K562 (cell line): ENCODE data around the gene HTR3E. TPM values are rescaled to one million over a fixed set of nuclear protein-coding genes. Genes with fewer than 3 reads are reported as not detected.

Experiments
- ARID3A ChIP-seq: IDR thresholded peaks from 2 replicates; pipeline ENCODE4 v1.6.1; 2012; ENCODE audit warnings: low read depth, low read length, improper control_type of control experiment, borderline replicate concordance
- ASH1L ChIP-seq: fragments of 450-650 bp; IDR thresholded peaks from 2 replicates; pipeline ENCODE4 v1.6.1; 2018; ENCODE audit warnings: borderline replicate concordance, mild to moderate bottlenecking, low read depth; ENCODE audit not compliant: partially characterized antibody
- ATF7 ChIP-seq: fragments of 450-650 bp; IDR thresholded peaks from 2 replicates; pipeline ENCODE4 v1.7.1; 2014; ENCODE audit warnings: mild to moderate bottlenecking, moderate library complexity
- BRF2 ChIP-seq: IDR thresholded peaks from 3 replicates; pipeline ENCODE4 v1.6.1; 2011; ENCODE audit warnings: borderline replicate concordance, mild to moderate bottlenecking; ENCODE audit not compliant: insufficient read length, insufficient read depth
- CTBP1 ChIP-seq: fragments of 450-650 bp; IDR thresholded peaks from 2 replicates; pipeline ENCODE4 v1.6.1; 2016; ENCODE audit warnings: borderline replicate concordance
- DPF2 ChIP-seq: fragments of 450-650 bp; IDR thresholded peaks from 2 replicates; pipeline ENCODE4 v1.6.1; 2016
- ELF1 ChIP-seq: fragments of 200-800 bp; sonication (Bioruptor generic); IDR thresholded peaks from 2 replicates; pipeline ENCODE4 v1.6.1; 2016; ENCODE audit warnings: missing genetic modification characterization, missing compliant biosample characterization
- EP300 ChIP-seq: IDR thresholded peaks from 2 replicates; pipeline ENCODE4 v1.6.1; 2012; ENCODE audit warnings: low read length, improper control_type of control experiment
- HMG20B ChIP-seq: fragments of 250-450 bp; sonication (Bioruptor Pico); IDR thresholded peaks from 2 replicates; pipeline ENCODE4 v1.5.0; 2021; ENCODE audit warnings: mild to moderate bottlenecking
- HNRNPL ChIP-seq: fragments of 200-400 bp; formaldehyde crosslinking; IDR thresholded peaks from 2 replicates; pipeline ENCODE4 v1.6.1; 2017; ENCODE audit warnings: low read depth, mild to moderate bottlenecking, low read length
- HOMEZ ChIP-seq: fragments of 250-450 bp; sonication (Bioruptor Pico); IDR thresholded peaks from 2 replicates; pipeline ENCODE4 v1.4.0; 2020; ENCODE audit warnings: mild to moderate bottlenecking, moderate library complexity
- ILK ChIP-seq: fragments of 450-650 bp; IDR thresholded peaks from 2 replicates; pipeline ENCODE4 v1.6.1; 2016; ENCODE audit warnings: missing genetic modification characterization, low read depth, mild to moderate bottlenecking, missing compliant biosample characterization, moderate library complexity, borderline replicate concordance
- L3MBTL2 ChIP-seq: fragments of 450-650 bp; IDR thresholded peaks from 2 replicates; pipeline ENCODE4 v1.6.1; 2016; ENCODE audit warnings: mild to moderate bottlenecking, moderate library complexity
- MTA1 ChIP-seq: fragments of 450-650 bp; IDR thresholded peaks from 2 replicates; pipeline ENCODE4 v1.6.1; 2017; ENCODE audit warnings: borderline replicate concordance
- NKRF ChIP-seq: fragments of 450-650 bp; IDR thresholded peaks from 2 replicates; pipeline ENCODE4 v1.6.1; 2016; ENCODE audit warnings: borderline replicate concordance
- NR3C1 ChIP-seq: sonication (generic); formaldehyde crosslinking; IDR thresholded peaks from 2 replicates; pipeline ENCODE4 v1.8.1; 2022; ENCODE audit warnings: missing genetic modification reagents
- RBFOX2 ChIP-seq: fragments of 200-400 bp; formaldehyde crosslinking; IDR thresholded peaks from 2 replicates; pipeline ENCODE4 v1.6.1; 2017; ENCODE audit warnings: low read depth, mild to moderate bottlenecking, low read length, moderate library complexity
- YBX1 ChIP-seq: fragments of 450-650 bp; IDR thresholded peaks from 2 replicates; pipeline ENCODE4 v1.7.1; 2016; ENCODE audit warnings: mild to moderate bottlenecking
- ZFP30 ChIP-seq: fragments of 250-450 bp; sonication (Bioruptor Pico); IDR thresholded peaks from 2 replicates; pipeline ENCODE4 v1.8.0; 2022; ENCODE audit warnings: moderate library complexity, mild to moderate bottlenecking, inconsistent platforms, borderline replicate concordance
- ZNF431 ChIP-seq: sonication (generic); formaldehyde crosslinking; IDR thresholded peaks from 2 replicates; pipeline ENCODE4 v1.8.0; 2022; ENCODE audit warnings: mild to moderate bottlenecking, missing genetic modification reagents
- ZNF507 ChIP-seq: conservative IDR thresholded peaks from 2 replicates; pipeline ENCODE4 v1.6.1; 2017; ENCODE audit warnings: missing genetic modification characterization, missing compliant biosample characterization
- ZNF785 ChIP-seq: fragments of 250-450 bp; sonication (Bioruptor Pico); IDR thresholded peaks from 2 replicates; pipeline ENCODE4 v1.4.0; 2020; ENCODE audit warnings: mild to moderate bottlenecking
- polyA plus RNA-seq, 8 experiments: library from polyadenylated mRNA; depleted of rRNA in 4 of 8; stranded (reverse) in 5 of 8; unstranded in 3 of 8; fragments of >200 nt; fragmentation: Nextera tagmentation in 2 of 8; fragmentation: Illumina TruSeq in 1 of 8; extraction: Ambion mirVana in 2 of 8; extraction: Trizol in 1 of 8; gene quantifications; 2 replicates each; pipeline versions ENCODE4 v1.2.1 to v1.2.3, GENCODE V29; 2011 to 2014; ENCODE audit warnings: inconsistent platforms in 1 of 8, missing spikeins in 1 of 8
- total RNA-seq, 7 experiments: library from RNA; depleted of rRNA in 6 of 7; stranded (reverse); fragments of >200 nt in 6 of 7; fragmentation: Illumina TruSeq in 2 of 7; extraction: Trizol in 2 of 7; gene quantifications; 2 replicates each; pipeline versions ENCODE4 v1.2.1 to v1.2.3, GENCODE V29; 2011 to 2021; ENCODE audit warnings: low replicate concordance in 1 of 7
- TF ChIP-seq, protein P1 (sequence below), 2 experiments: fragments of 450-650 bp in 1 of 2; sonication (generic) in 1 of 2; formaldehyde crosslinking in 1 of 2; IDR thresholded peaks in 1 of 2; conservative IDR thresholded peaks in 1 of 2; 2 replicates each; pipeline versions ENCODE4 v1.6.1 to v1.8.1; 2016 to 2023; ENCODE audit warnings: mild to moderate bottlenecking in 2 of 2, moderate library complexity in 2 of 2, inconsistent platforms in 1 of 2, missing genetic modification reagents in 1 of 2

Gene HTR3E
- total and polyA plus RNA-seq, 9 of the 15 experiments (the other 6 are each of a cell fraction or from before 2014, with no cell fraction given) = not detected

DNA sequence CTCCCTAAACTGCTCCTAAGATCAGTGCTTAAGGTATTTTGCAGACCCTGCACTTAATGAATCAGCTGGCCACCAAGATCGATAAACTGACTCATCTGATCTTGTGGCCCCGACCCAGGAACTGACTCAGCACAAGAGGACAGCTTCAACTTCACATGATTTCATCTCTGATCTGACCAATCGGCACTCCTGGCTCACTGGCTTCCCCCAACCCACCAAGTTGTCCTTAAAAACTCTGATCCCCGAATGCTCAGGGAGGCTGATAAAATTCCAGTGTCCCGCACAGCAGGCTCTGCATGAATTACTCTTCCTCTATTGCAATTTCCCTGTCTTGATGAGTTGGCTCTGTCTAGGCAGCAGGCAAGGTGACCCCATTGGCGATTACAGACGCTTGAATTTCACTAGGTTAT, 13.5 kb downstream of the HTR3E start (continued):
- peak; percentile 57; the same call in 1 of the 2 replicates for TF ChIP-seq ELF1 (tag)
- no peak for TF ChIP-seq ILK
- TF ChIP-seq ATF7 = peak; percentile 77
- TF ChIP-seq ZNF507 = no peak
- TF ChIP-seq RBFOX2 = no peak
- no peak for TF ChIP-seq NR3C1
- peak; percentile 94 for TF ChIP-seq DPF2
- TF ChIP-seq BRF2 = no peak
- no peak for TF ChIP-seq ARID3A
- TF ChIP-seq L3MBTL2 = peak; percentile 40; the same call in 1 of the 2 replicates
- no peak for TF ChIP-seq ZFP30 (CRISPR knock-in tag)
- no peak for TF ChIP-seq ZNF431
- peak; percentile 58; the same call in 1 of the 2 replicates for TF ChIP-seq CTBP1
- no peak for TF ChIP-seq HOMEZ
- no peak for TF ChIP-seq HNRNPL
- TF ChIP-seq ZNF785 = no peak
- TF ChIP-seq EP300 = peak; percentile 66
- TF ChIP-seq NKRF = no peak
- TF ChIP-seq, protein P1, sequence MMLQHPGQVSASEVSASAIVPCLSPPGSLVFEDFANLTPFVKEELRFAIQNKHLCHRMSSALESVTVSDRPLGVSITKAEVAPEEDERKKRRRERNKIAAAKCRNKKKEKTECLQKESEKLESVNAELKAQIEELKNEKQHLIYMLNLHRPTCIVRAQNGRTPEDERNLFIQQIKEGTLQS (IDR thresholded peaks at IDR 0.05) = peak; percentile 89
- TF ChIP-seq, protein P1 (CRISPR knock-in tag; conservative IDR thresholded peaks at IDR 0.05) = no peak
- no peak for TF ChIP-seq ASH1L
- no peak for TF ChIP-seq YBX1
- TF ChIP-seq HMG20B (CRISPR knock-in tag) = no peak
- TF ChIP-seq MTA1 = peak; percentile 60; the same call in 1 of the 2 replicates
